PC-9 (cell line): ENCODE results near the gene MCAT.

Source experiments
- CTCF ChIP-seq: fragments of 200-600 bp; sonication (generic); conservative IDR thresholded peaks from 2 replicates; pipeline ENCODE4 v1.6.1; 2017; ENCODE audit warnings: mixed run types, antibody characterized with exemption, mild to moderate bottlenecking, moderate library complexity
- EZH2 ChIP-seq: fragments of 200-600 bp; sonication (generic); IDR thresholded peaks from 2 replicates; pipeline ENCODE4 v1.8.0; 2017; ENCODE audit warnings: antibody characterized with exemption, low read depth

- TF ChIP-seq CTCF = no peak
- TF ChIP-seq EZH2 = no peak
These were observed 38.3 kb upstream of the MCAT start for GRCh38 chr22:43181321-43182076.
